Smooth muscle cell (in vitro differentiated cells): ENCODE data around the gene HK1. TPM values are rescaled to one million over a fixed set of nuclear protein-coding genes. Genes with fewer than 3 reads are reported as not detected.

Experiments
- DNase-seq: peaks from one replicate; lab custom pipeline; 2025; ENCODE audit not compliant: unreplicated experiment; lab: John Stamatoyannopoulos, UW
- H2AFZ ChIP-seq: fragments of 200-600 bp; sonication (generic); 2 replicates; pipeline ENCODE4 v1.6.0; 2016; ENCODE audit warnings: antibody characterized with exemption, low read depth, mild to moderate bottlenecking
- H3F3A ChIP-seq: fragments of 200-600 bp; sonication (generic); 2 replicates; pipeline ENCODE4 v1.6.0; 2017; ENCODE audit warnings: antibody characterized with exemption, low read depth
- H3K27ac ChIP-seq: fragments of 200-600 bp; sonication (generic); 2 replicates; pipeline ENCODE4 v1.5.1; 2016; ENCODE audit warnings: low read depth, mild to moderate bottlenecking
- H3K27me3 ChIP-seq: fragments of 200-600 bp; sonication (generic); 2 replicates; pipeline ENCODE4 v1.6.1; 2016; ENCODE audit warnings: low read depth, mild to moderate bottlenecking
- H3K36me3 ChIP-seq: fragments of 200-600 bp; sonication (generic); 2 replicates; pipeline ENCODE4 v1.5.1; 2016; ENCODE audit warnings: low read depth
- H3K4me1 ChIP-seq: fragments of 200-600 bp; sonication (generic); 2 replicates; pipeline ENCODE4 v1.5.1; 2016; ENCODE audit warnings: low read depth
- H3K4me2 ChIP-seq: fragments of 200-600 bp; sonication (generic); 2 replicates; pipeline ENCODE4 v1.6.0; 2016; ENCODE audit warnings: mild to moderate bottlenecking
- H3K4me3 ChIP-seq: fragments of 200-600 bp; sonication (generic); 2 replicates; pipeline ENCODE4 v1.5.1; 2016; ENCODE audit warnings: mild to moderate bottlenecking
- H3K79me2 ChIP-seq: fragments of 200-600 bp; sonication (generic); 2 replicates; pipeline ENCODE4 v1.6.0; 2016; ENCODE audit warnings: low read depth, mild to moderate bottlenecking
- H3K9ac ChIP-seq: fragments of 200-600 bp; sonication (generic); 2 replicates; pipeline ENCODE4 v1.6.0; 2016; ENCODE audit warnings: low read depth
- H3K9me3 ChIP-seq: fragments of 200-600 bp; sonication (generic); replicated peaks from 2 replicates; pipeline ENCODE4 v1.5.1; 2016; ENCODE audit warnings: low read depth
- H4K20me1 ChIP-seq: fragments of 200-600 bp; sonication (generic); 2 replicates; pipeline ENCODE4 v1.6.0; 2016; ENCODE audit warnings: low read depth
- CTCF ChIP-seq: fragments of 200-600 bp; sonication (generic); IDR thresholded peaks from 2 replicates; pipeline ENCODE4 v1.5.1; 2017; ENCODE audit warnings: borderline replicate concordance, mild to moderate bottlenecking, antibody characterized with exemption; ENCODE audit not compliant: insufficient read depth, poor library complexity, severe bottlenecking
- WGBS: methylation state at CpG from one replicate; pipeline ENCODE4 v1.1.7; 2016; ENCODE audit warnings: low lambda C conversion rate; 5-methylcytosine and 5-hydroxymethylcytosine counted together
- polyA plus RNA-seq: library from polyadenylated mRNA; unstranded; fragments of >200 nt; fragmentation: Nextera tagmentation; extraction: Ambion mirVana; gene quantifications from 2 replicates; pipeline ENCODE4 v1.2.1, GENCODE V29; 2016
- total RNA-seq: library from RNA; depleted of rRNA; stranded (reverse); fragments of >200 nt; gene quantifications from 2 replicates; pipeline ENCODE4 v1.2.3, GENCODE V29; 2014

Gene HK1
- total and polyA plus RNA-seq, 2 experiments from 2014 or later, result 62.7 to 123 TPM

- Histone ChIP-seq H3K27me3 (no peaks in the 10 kb centered on the region), H3K27ac (no peak overlapping the region), H3K4me1 (peaks cover 13% of the 10 kb centered on the region), H3K36me3 (peaks cover 9% of the 10 kb centered on the region), H3K79me2 (peaks cover 9% of the 10 kb centered on the region), H3K9ac (no peak overlapping the region), H2AFZ (no peak overlapping the region), H3K4me3 (no peak overlapping the region), H3K4me2 (no peak overlapping the region), H4K20me1 (peaks cover 90% of the 10 kb centered on the region), H3K9me3 (no peaks in the 10 kb centered on the region), H3F3A (no peaks in the 10 kb centered on the region)
- no peak for DNase-seq
- 91% methylated on average over 4 of the region's 4 CpGs for WGBS
- no peak for TF ChIP-seq CTCF
Observed at GRCh38 chr10:69367469-69367868, 89.2 kb downstream of the HK1 start.

- H3K79me2 ChIP-seq, result peaks cover 9% of the 10 kb centered on the region
- no peak overlapping the region for H3K27ac ChIP-seq
- no peak for DNase-seq
- no peaks in the 10 kb centered on the region for H3K9me3 ChIP-seq
- peaks cover 91% of the 10 kb centered on the region for H4K20me1 ChIP-seq
- no peaks in the 10 kb centered on the region for H3K4me1 ChIP-seq
- H3K36me3 ChIP-seq, result peaks cover 9% of the 10 kb centered on the region
- no peak overlapping the region for H3K4me3 ChIP-seq
- H3K4me2 ChIP-seq, result no peak overlapping the region
- no peak overlapping the region for H2AFZ ChIP-seq
- no peak for TF ChIP-seq CTCF
- 86% methylated on average over 9 of the region's 9 CpGs for WGBS
- H3K27me3 ChIP-seq, result no peaks in the 10 kb centered on the region
- H3K9ac ChIP-seq, result no peak overlapping the region
- no peaks in the 10 kb centered on the region for H3F3A ChIP-seq
Observed at GRCh38 chr10:69372126-69372980, 94.1 kb downstream of the HK1 start.

- H3K4me3 ChIP-seq, result no peak overlapping the region
- H3K27me3 ChIP-seq, result no peaks in the 10 kb centered on the region
- peaks cover 14% of the 10 kb centered on the region for H3K36me3 ChIP-seq
- no peak overlapping the region for H3K27ac ChIP-seq
- no peaks in the 10 kb centered on the region for H3K4me1 ChIP-seq
- no peaks in the 10 kb centered on the region for H3F3A ChIP-seq
- no peak for TF ChIP-seq CTCF
- H3K4me2 ChIP-seq, result no peak overlapping the region
- WGBS, result 97% methylated on average over 13 of the region's 13 CpGs
- H3K9me3 ChIP-seq, result no peaks in the 10 kb centered on the region
- DNase-seq, result no peak
- H2AFZ ChIP-seq, result no peak overlapping the region
- no peak overlapping the region for H3K9ac ChIP-seq
- peaks cover 86% of the 10 kb centered on the region for H4K20me1 ChIP-seq
- peaks cover 9% of the 10 kb centered on the region for H3K79me2 ChIP-seq
Observed at GRCh38 chr10:69374242-69374641, 95.9 kb downstream of the HK1 start.

- Histone ChIP-seq H3K4me3 (no peak overlapping the region), H3K27ac (no peak overlapping the region), H3K79me2 (peaks cover 9% of the 10 kb centered on the region), H3K36me3 (peaks cover 16% of the 10 kb centered on the region), H3K4me2 (no peak overlapping the region), H3K4me1 (no peaks in the 10 kb centered on the region), H3F3A (no peaks in the 10 kb centered on the region), H4K20me1 (peaks cover 91% of the 10 kb centered on the region), H2AFZ (no peak overlapping the region), H3K9ac (no peak overlapping the region), H3K9me3 (no peaks in the 10 kb centered on the region), H3K27me3 (no peaks in the 10 kb centered on the region)
- no peak for TF ChIP-seq CTCF
- WGBS, result 93% methylated on average over 2 of the region's 2 CpGs
- no peak for DNase-seq
Observed at GRCh38 chr10:69374931-69375306, 96.6 kb downstream of the HK1 start.
